H1 (cell line): ENCODE data around the gene MTG1.

Experiments
- BACH1 ChIP-seq: IDR thresholded peaks from 2 replicates; pipeline ENCODE4 v1.6.1; 2012; ENCODE audit warnings: low read length, improper control_type of control experiment
- CTCF ChIP-seq, 3 experiments: IDR thresholded peaks; 1 replicate in 2 of 3; 2 replicates in 1 of 3; pipeline versions ENCODE4 v1.5.1 to v1.6.1; 2011; ENCODE audit warnings: low read length in 3 of 3, mild to moderate bottlenecking in 3 of 3, inconsistent platforms in 2 of 3, low read depth in 1 of 3, moderate library complexity in 1 of 3; ENCODE audit not compliant: insufficient read depth in 1 of 3; ENCODE audit errors: control extremely low read depth in 1 of 3
- EP300 ChIP-seq, 2 experiments: IDR thresholded peaks; 1 replicate in 1 of 2; 2 replicates in 1 of 2; pipeline ENCODE4 v1.6.1; 2011 to 2012; ENCODE audit warnings: low read depth in 2 of 2, low read length in 2 of 2, mild to moderate bottlenecking in 2 of 2, borderline replicate concordance in 1 of 2, inconsistent platforms in 1 of 2, moderate library complexity in 1 of 2
- EZH2 ChIP-seq: fragments of 200-600 bp; sonication (generic); IDR thresholded peaks from 2 replicates; pipeline ENCODE4 v1.7.1; 2012; ENCODE audit warnings: low read depth, mild to moderate bottlenecking, moderate library complexity, low read length, inconsistent platforms; ENCODE audit not compliant: severe bottlenecking
- POLR2A ChIP-seq, 2 experiments: IDR thresholded peaks; 1 replicate in 1 of 2; 2 replicates in 1 of 2; pipeline ENCODE4 v1.6.1; 2011; ENCODE audit warnings: low read depth in 2 of 2, low read length in 2 of 2, mild to moderate bottlenecking in 2 of 2; ENCODE audit errors: control extremely low read depth in 1 of 2
- TBP ChIP-seq: IDR thresholded peaks from 2 replicates; pipeline ENCODE4 v1.6.1; 2011; ENCODE audit warnings: low read depth, low read length, improper control_type of control experiment

DNA sequence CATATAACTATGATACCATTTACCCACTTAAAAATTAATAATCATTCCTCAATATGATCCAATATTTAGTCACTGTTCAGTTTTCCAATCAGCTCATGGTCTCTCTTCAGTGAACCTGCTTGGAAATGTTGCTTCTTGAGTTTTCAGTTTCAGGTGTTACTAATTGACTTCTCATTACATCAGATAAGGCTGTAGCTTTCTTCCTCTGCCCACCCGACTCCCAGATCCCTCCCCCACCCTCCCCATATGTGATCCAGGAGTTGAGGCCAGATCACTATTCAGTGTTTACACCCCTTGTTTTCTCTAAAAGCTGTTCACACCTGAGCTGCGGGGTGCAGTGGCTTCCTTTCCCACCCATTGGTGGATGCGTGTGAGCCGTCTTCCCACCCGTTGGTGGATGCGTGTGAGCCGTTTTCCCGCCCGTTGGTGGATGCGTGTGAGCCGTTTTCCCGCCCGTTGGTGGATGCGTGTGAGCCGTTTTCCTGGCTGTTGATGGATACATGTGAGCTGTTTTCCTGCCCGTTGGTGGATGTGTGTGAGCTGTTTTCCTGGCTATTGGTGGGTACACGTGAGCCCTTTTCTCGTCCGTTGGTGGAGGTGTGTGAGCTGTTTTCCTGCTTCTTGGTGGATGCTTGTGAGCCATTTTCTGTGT, 3.2 kb upstream of the MTG1 start:
- no peak for TF ChIP-seq CTCF (IDR thresholded peaks at IDR 0.05; ENCODE audit: control extremely low read depth in 1 of 3, insufficient read depth in 1 of 3, low read depth in 1 of 3, low read length in 3 of 3)
- TF ChIP-seq EP300 (IDR thresholded peaks at IDR 0.05; ENCODE audit: borderline replicate concordance in 1 of 2, low read depth in 2 of 2, low read length in 2 of 2), result no peak
- TF ChIP-seq POLR2A (IDR thresholded peaks at IDR 0.05; ENCODE audit: control extremely low read depth in 1 of 2, low read depth in 2 of 2, low read length in 2 of 2), result no peak
- no peak for TF ChIP-seq EZH2
- TF ChIP-seq BACH1, result no peak
- no peak for TF ChIP-seq TBP
